ENCODE results near the gene CSF3.

- TF ChIP-seq CTCF (conservative IDR thresholded peaks at IDR 0.05) (no peak), ZFX (IDR thresholded peaks at IDR 0.05) (no peak)
These were observed 7.8 kb downstream of the CSF3 start for GRCh38 chr17:40022961-40023541.
